ENCODE data around the gene COL27A1. TPM values are rescaled to one million over a fixed set of nuclear protein-coding genes. Genes with fewer than 3 reads are reported as not detected.

COL27A1 gene
- total and polyA plus RNA-seq, 2 donors (not counting 3 experiments of a cell fraction or from before 2014, with no cell fraction given) = 14.7 to 49.1 TPM

GRCh38 chr9:114300153-114300845 lies 145.0 kb downstream of the COL27A1 start:
- H3K27ac ChIP-seq (ENCODE audit: insufficient read depth, low read depth, low read length) = no peak overlapping the region
- no peak overlapping the region for H3K4me3 ChIP-seq (replicated peaks in 1 of 3; ENCODE audit: insufficient read depth in 1 of 3, low read depth in 1 of 3, low read length in 3 of 3)
- DNase-seq (ENCODE audit: low read depth, low spot score) (no peak), FAIRE-seq (no peak)
- no peak for TF ChIP-seq MAX (IDR thresholded peaks at IDR 0.05; ENCODE audit: insufficient read depth, insufficient read length)
- no peak for TF ChIP-seq JUN (IDR thresholded peaks at IDR 0.05; ENCODE audit: borderline replicate concordance, insufficient read depth, insufficient read length, low read depth)
- no peak for TF ChIP-seq EZH2 (IDR thresholded peaks at IDR 0.05; ENCODE audit: borderline replicate concordance, low read depth, low read length, severe bottlenecking)
- no peak for TF ChIP-seq MYC (IDR thresholded peaks at IDR 0.05; ENCODE audit: low read depth, low read length)
- no peak for TF ChIP-seq FOS (IDR thresholded peaks at IDR 0.05; ENCODE audit: borderline replicate concordance, insufficient read depth, low read length)
- TF ChIP-seq, protein P1, sequence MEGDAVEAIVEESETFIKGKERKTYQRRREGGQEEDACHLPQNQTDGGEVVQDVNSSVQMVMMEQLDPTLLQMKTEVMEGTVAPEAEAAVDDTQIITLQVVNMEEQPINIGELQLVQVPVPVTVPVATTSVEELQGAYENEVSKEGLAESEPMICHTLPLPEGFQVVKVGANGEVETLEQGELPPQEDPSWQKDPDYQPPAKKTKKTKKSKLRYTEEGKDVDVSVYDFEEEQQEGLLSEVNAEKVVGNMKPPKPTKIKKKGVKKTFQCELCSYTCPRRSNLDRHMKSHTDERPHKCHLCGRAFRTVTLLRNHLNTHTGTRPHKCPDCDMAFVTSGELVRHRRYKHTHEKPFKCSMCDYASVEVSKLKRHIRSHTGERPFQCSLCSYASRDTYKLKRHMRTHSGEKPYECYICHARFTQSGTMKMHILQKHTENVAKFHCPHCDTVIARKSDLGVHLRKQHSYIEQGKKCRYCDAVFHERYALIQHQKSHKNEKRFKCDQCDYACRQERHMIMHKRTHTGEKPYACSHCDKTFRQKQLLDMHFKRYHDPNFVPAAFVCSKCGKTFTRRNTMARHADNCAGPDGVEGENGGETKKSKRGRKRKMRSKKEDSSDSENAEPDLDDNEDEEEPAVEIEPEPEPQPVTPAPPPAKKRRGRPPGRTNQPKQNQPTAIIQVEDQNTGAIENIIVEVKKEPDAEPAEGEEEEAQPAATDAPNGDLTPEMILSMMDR (IDR thresholded peaks at IDR 0.05; ENCODE audit: extremely low read depth in 1 of 2, insufficient read depth in 1 of 2, low read depth in 1 of 2, low read length in 2 of 2) = no peak
- no peak for TF ChIP-seq GATA2 (IDR thresholded peaks at IDR 0.05; ENCODE audit: insufficient read depth, insufficient read length, low read depth, low read length)
- no peak for TF ChIP-seq POLR2AphosphoS5 (IDR thresholded peaks at IDR 0.05; ENCODE audit: insufficient read depth, low read depth, low read length)
- no peak for TF ChIP-seq POLR2A (IDR thresholded peaks at IDR 0.05; ENCODE audit: low read depth, low read length)
- H3K27me3 ChIP-seq (ENCODE audit: control insufficient read depth in 2 of 2, insufficient read depth in 2 of 2, low read length in 2 of 2) = no peaks in the 10 kb centered on the region
- no peak overlapping the region for H2AFZ ChIP-seq (ENCODE audit: low read depth, low read length)
- H3K36me3 ChIP-seq (ENCODE audit: control insufficient read depth in 2 of 2, extremely low read depth in 1 of 2, insufficient read depth in 2 of 2, low read length in 2 of 2) = peaks cover 5 to 7% of the 10 kb centered on the region in 2 experiments
- ChIA-PET POLR2A (no interaction called here), CTCF (interaction anchor here (1.2 to 3.6 kb wide), 4 partner anchors 10 to 218 kb away, joined by 3 to 24 read pairs (median 10); no protein-coding TSS in a partner anchor)
- BruUV-seq (replicated peaks) = no TSS peak
- intact Hi-C loops (cut with micrococcal nuclease) = no loop called here
- H3K9me1 ChIP-seq (replicated peaks; ENCODE audit: control insufficient read depth, extremely low read depth, insufficient read depth, low read length) = no peaks in the 10 kb centered on the region
- H3K4me2 ChIP-seq (ENCODE audit: insufficient read depth, low read length) = no peak overlapping the region
- no peaks in the 10 kb centered on the region for H4K20me1 ChIP-seq (replicated peaks; ENCODE audit: control insufficient read depth, extremely low read depth, insufficient read depth, low read length)
- H3K4me1 ChIP-seq (ENCODE audit: control insufficient read depth, extremely low read depth, insufficient read depth, low read length) = no peaks in the 10 kb centered on the region
- dilution Hi-C loops (cut with MboI; ENCODE audit: extremely low pct_ligation_motif_present, low sequenced_read_pairs) = no loop called here
- H3K9me3 ChIP-seq (replicated peaks; ENCODE audit: control insufficient read depth, insufficient read depth, low read length) = no peaks in the 10 kb centered on the region
- no peak overlapping the region for H3K9ac ChIP-seq (replicated peaks; ENCODE audit: extremely low read depth, insufficient read depth, low read length)
- no peaks in the 10 kb centered on the region for H3K79me2 ChIP-seq (ENCODE audit: control insufficient read depth, insufficient read depth, low read length)

All from endothelial cell of umbilical vein (primary cell).